GM12878 (cell line): ENCODE measurements around the gene RHBDF2. TPM values are rescaled to one million over a fixed set of nuclear protein-coding genes. Genes with fewer than 3 reads are reported as not detected.

Experiments
- ATAC-seq: fragments of 200-7000 bp; cut with Tn5 transposase; 3 replicates; pipeline ENCODE4 v1.9.1; 2020; ENCODE audit warnings: mild to moderate bottlenecking, moderate library complexity
- BruUV-seq: library from RNA; stranded (reverse); fragments of 400-500 nt; replicated peaks from 2 replicates; lab custom pipeline; 2021; lab: Mats Ljungman, UMichigan
- CTCF ChIA-PET: fragments of 300-600 bp; sonication (Branson Sonifier 250); formaldehyde crosslinking; extraction: SDS; loops from one replicate; lab custom pipeline; 2021; ENCODE audit warnings: inconsistent platforms; lab: Yijun Ruan, JAX
- POLR2A ChIA-PET: fragments of 350-600 bp; formaldehyde crosslinking; extraction: SDS; loops from one replicate; lab custom pipeline; 2021; ENCODE audit warnings: inconsistent platforms; lab: Charles Lee
- RAD21 ChIA-PET: fragments of 300-600 bp; sonication (Branson Sonifier 250); formaldehyde crosslinking; loops from one replicate; lab custom pipeline; 2023; ENCODE audit warnings: antibody characterized with exemption; ENCODE audit not compliant: unreplicated experiment; lab: Charles Lee
- SMC1A ChIA-PET: fragments of 300-600 bp; sonication (Branson Sonifier 250); formaldehyde crosslinking; loops from one replicate; lab custom pipeline; 2023; ENCODE audit not compliant: unreplicated experiment, uncharacterized antibody; lab: Charles Lee
- DNase-seq: peaks from one replicate; pipeline ENCODE4 v3.0.0-alpha.2; 2011; ENCODE audit warnings: low read depth, low spot score
- FAIRE-seq: peaks from 3 replicates; lab custom pipeline; 2011; peaks lifted over from hg19 to GRCh38; lab: Jason Lieb, UNC
- H2AFZ ChIP-seq: 2 replicates; pipeline ENCODE4 v1.6.0; 2011; ENCODE audit warnings: low read depth, low read length, control low read depth; ENCODE audit not compliant: control insufficient read depth
- H3K27ac ChIP-seq: 2 replicates; pipeline ENCODE4 v1.5.1; 2011; ENCODE audit warnings: control low read depth; ENCODE audit not compliant: control insufficient read depth, insufficient read depth
- H3K27me3 ChIP-seq, 2 experiments: replicated peaks in 1 of 2; 2 replicates each; pipeline versions ENCODE4 v1.6.0 to v1.6.1; 2011; ENCODE audit warnings: low read length in 1 of 2; ENCODE audit not compliant: control insufficient read depth in 2 of 2, insufficient read depth in 2 of 2
- H3K36me3 ChIP-seq, 2 experiments: 2 replicates each; pipeline ENCODE4 v1.5.1; 2011; ENCODE audit warnings: low read length in 1 of 2; ENCODE audit not compliant: control insufficient read depth in 2 of 2, insufficient read depth in 2 of 2
- H3K4me1 ChIP-seq: 2 replicates; pipeline ENCODE4 v1.6.1; 2011; ENCODE audit warnings: mild to moderate bottlenecking, low read length, moderate library complexity, mixed read lengths; ENCODE audit not compliant: control insufficient read depth, insufficient read depth
- H3K4me2 ChIP-seq: 2 replicates; pipeline ENCODE4 v1.6.0; 2011; ENCODE audit warnings: control low read depth; ENCODE audit not compliant: control insufficient read depth, insufficient read depth
- H3K4me3 ChIP-seq: fragments of 200-600 bp; sonication (generic); 2 replicates; pipeline ENCODE4 v1.5.1; 2016
- H3K79me2 ChIP-seq: 2 replicates; pipeline ENCODE4 v1.6.0; 2011; ENCODE audit warnings: low read length; ENCODE audit not compliant: control insufficient read depth, insufficient read depth
- H3K9ac ChIP-seq: 2 replicates; pipeline ENCODE4 v1.8.0; 2011; ENCODE audit warnings: low read length, control low read depth, mixed read lengths; ENCODE audit not compliant: control insufficient read depth, insufficient read depth
- H3K9me3 ChIP-seq: replicated peaks from 3 replicates; pipeline ENCODE4 v1.5.1; 2011; ENCODE audit warnings: mild to moderate bottlenecking, low read length; ENCODE audit not compliant: control insufficient read depth, insufficient read depth
- H4K20me1 ChIP-seq: 2 replicates; pipeline ENCODE4 v1.6.0; 2011; ENCODE audit not compliant: control insufficient read depth, insufficient read depth
- BCL11A ChIP-seq: IDR thresholded peaks from 2 replicates; pipeline ENCODE4 v1.6.1; 2011; ENCODE audit warnings: low read depth, low read length
- ETV6 ChIP-seq, 2 experiments: fragments of 450-650 bp in 1 of 2; IDR thresholded peaks in 1 of 2; conservative IDR thresholded peaks in 1 of 2; 2 replicates each; pipeline ENCODE4 v1.6.1; 2014; ENCODE audit warnings: antibody characterized with exemption in 1 of 2, borderline replicate concordance in 1 of 2, low read depth in 1 of 2, mild to moderate bottlenecking in 1 of 2, moderate library complexity in 1 of 2
- FOXK2 ChIP-seq: fragments of 450-650 bp; IDR thresholded peaks from 2 replicates; pipeline ENCODE4 v1.6.1; 2017; ENCODE audit warnings: mild to moderate bottlenecking, moderate library complexity
- FOXM1 ChIP-seq: IDR thresholded peaks from 2 replicates; pipeline ENCODE4 v1.6.1; 2012; ENCODE audit warnings: low read depth, mild to moderate bottlenecking, inconsistent platforms, low read length, moderate library complexity
- KAT2A ChIP-seq: conservative IDR thresholded peaks from 2 replicates; pipeline ENCODE4 v1.6.1; 2011; ENCODE audit warnings: low read depth, low read length; ENCODE audit not compliant: control insufficient read depth
- MXI1 ChIP-seq: fragments of 150-350 bp; IDR thresholded peaks from 2 replicates; pipeline ENCODE4 v1.6.1; 2011; ENCODE audit warnings: low read depth, mild to moderate bottlenecking, inconsistent platforms, low read length, improper control_type of control experiment
- POLR2AphosphoS2 ChIP-seq: IDR thresholded peaks from 2 replicates; pipeline ENCODE4 v1.6.1; 2011; ENCODE audit warnings: low read depth, mild to moderate bottlenecking, low read length, improper control_type of control experiment, moderate library complexity
- POLR2AphosphoS5 ChIP-seq: IDR thresholded peaks from 2 replicates; pipeline ENCODE4 v1.6.1; 2011; ENCODE audit warnings: mild to moderate bottlenecking, low read length, inconsistent platforms
- RB1 ChIP-seq: fragments of 450-650 bp; formaldehyde crosslinking; IDR thresholded peaks from 2 replicates; pipeline ENCODE4 v1.6.1; 2017; ENCODE audit warnings: mild to moderate bottlenecking, borderline replicate concordance
- SMAD5 ChIP-seq: IDR thresholded peaks from 2 replicates; pipeline ENCODE4 v1.6.1; 2016; ENCODE audit warnings: antibody characterized with exemption, low read depth
- TAF1 ChIP-seq: IDR thresholded peaks from 2 replicates; pipeline ENCODE4 v1.6.1; 2011; ENCODE audit warnings: mild to moderate bottlenecking, low read depth, low read length, borderline replicate concordance
- WGBS: methylation state at CpG from one replicate; pipeline ENCODE4 v1.1.6; 2016; ENCODE audit warnings: low lambda C conversion rate; ENCODE audit not compliant: insufficient replicate concordance, insufficient coverage; ENCODE audit errors: missing lambda C conversion rate; 5-methylcytosine and 5-hydroxymethylcytosine counted together
- in situ Hi-C: fragments of 300-500 bp; cut with MboI; formaldehyde crosslinking; loops from 9 replicates; pipeline ENCODE4 v1.14.3; 2018; ENCODE audit warnings: mixed read lengths
- intact Hi-C: fragments of 100-400 bp; cut with micrococcal nuclease; formaldehyde crosslinking; loops from one replicate; pipeline ENCODE4 v1.14.2; 2022; ENCODE audit not compliant: unreplicated experiment
- polyA plus RNA-seq, 11 experiments: library from polyadenylated mRNA; depleted of rRNA in 4 of 11; unstranded in 6 of 11; stranded (reverse) in 5 of 11; fragments of >200 nt; fragmentation: Nextera tagmentation in 4 of 11; fragmentation: Illumina TruSeq in 1 of 11; extraction: Ambion mirVana in 4 of 11; extraction: Trizol in 1 of 11; gene quantifications; 1 replicate in 1 of 11; 2 replicates in 10 of 11; pipeline versions ENCODE4 v1.2.1 to v1.2.3, GENCODE V29; 2011 to 2016; ENCODE audit warnings: inconsistent platforms in 2 of 11, missing spikeins in 2 of 11, low read depth in 1 of 11
- total RNA-seq, 4 experiments: library from RNA; depleted of rRNA in 3 of 4; stranded (reverse); fragments of >200 nt in 3 of 4; fragmentation: Illumina TruSeq in 1 of 4; extraction: Trizol in 1 of 4; gene quantifications; 2 replicates each; pipeline versions ENCODE4 v1.2.1 to v1.2.3, GENCODE V29; 2013 to 2021
- TF ChIP-seq, protein P1 (sequence below): fragments of 450-650 bp; IDR thresholded peaks from 2 replicates; pipeline ENCODE4 v1.6.1; 2016; ENCODE audit warnings: mild to moderate bottlenecking
- TF ChIP-seq, protein P2 (sequence below): fragments of 450-650 bp; formaldehyde crosslinking; IDR thresholded peaks from 2 replicates; pipeline ENCODE4 v1.4.0; 2022; ENCODE audit warnings: mild to moderate bottlenecking, moderate library complexity
- TF ChIP-seq, protein P3 (sequence below): fragments of 450-650 bp; IDR thresholded peaks from 2 replicates; pipeline ENCODE4 v1.6.1; 2017; ENCODE audit warnings: borderline replicate concordance
- TF ChIP-seq, protein P4 (sequence below): fragments of 150-350 bp; IDR thresholded peaks from 2 replicates; pipeline ENCODE4 v1.6.1; 2014; ENCODE audit warnings: mild to moderate bottlenecking, low read depth, low read length

RHBDF2 gene
- total and polyA plus RNA-seq, 10 of the 15 experiments (the other 5 are each of a cell fraction or from before 2014, with no cell fraction given): 0.97 to 43.0 (median 18.7) TPM

DNA sequence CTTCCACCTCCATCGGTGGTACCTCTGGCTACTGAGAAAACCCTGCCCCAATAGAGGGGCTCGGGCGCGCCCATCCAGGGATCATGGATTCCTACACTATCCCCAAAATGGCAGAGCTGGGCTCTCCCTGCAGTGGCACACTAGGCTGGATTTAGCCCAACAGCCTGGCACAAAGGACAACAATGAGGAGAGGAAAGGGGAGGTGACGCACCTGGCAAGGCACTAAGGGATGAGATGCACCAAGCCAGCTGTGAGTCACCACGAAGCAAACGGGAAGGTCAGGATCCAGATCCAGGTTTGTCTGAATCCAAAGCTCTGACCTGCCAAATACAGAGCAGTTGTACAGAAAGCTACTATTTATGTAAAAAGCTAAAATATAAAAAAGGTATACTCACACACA is 66.4 kb downstream of the RHBDF2 start:
- Histone ChIP-seq H4K20me1 (no peaks in the 10 kb centered on the region), H3K27me3 (no peaks in the 10 kb centered on the region), H2AFZ (no peak overlapping the region), H3K4me2 (no peak overlapping the region), H3K9me3 (no peaks in the 10 kb centered on the region), H3K27ac (no peak overlapping the region), H3K4me1 (no peaks in the 10 kb centered on the region), H3K4me3 (no peak overlapping the region)
- in situ Hi-C loops (no loop called here), intact Hi-C loops (no loop called here)
- ChIA-PET POLR2A (interaction anchor here (0.6 to 1.0 kb wide), 3 partner anchors 10 to 766 kb away, joined by 3 to 4 read pairs (median 3); partner anchors contain the start of gene SPHK1), SMC1A (interaction anchor here (1.1 to 2.4 kb wide), 2 partner anchors 23 to 37 kb away, joined by 3 to 9 read pairs; no protein-coding TSS in a partner anchor)
- ATAC-seq: no peak
- WGBS: 99% methylated on average over 7 of the region's 7 CpGs
- TF ChIP-seq FOXM1 (no peak), BCL11A (no peak), TAF1 (no peak), POLR2AphosphoS5 (no peak), SMAD5 (no peak), POLR2AphosphoS2 (no peak), MXI1 (no peak), FOXK2 (no peak), ETV6 (conservative IDR thresholded peaks at IDR 0.05 in 1 of 2, IDR thresholded peaks at IDR 0.05 in 1 of 2; ENCODE audit: borderline replicate concordance in 1 of 2, low read depth in 1 of 2) (no peak), KAT2A (no peak), RB1 (no peak)
- TF ChIP-seq, protein P1, sequence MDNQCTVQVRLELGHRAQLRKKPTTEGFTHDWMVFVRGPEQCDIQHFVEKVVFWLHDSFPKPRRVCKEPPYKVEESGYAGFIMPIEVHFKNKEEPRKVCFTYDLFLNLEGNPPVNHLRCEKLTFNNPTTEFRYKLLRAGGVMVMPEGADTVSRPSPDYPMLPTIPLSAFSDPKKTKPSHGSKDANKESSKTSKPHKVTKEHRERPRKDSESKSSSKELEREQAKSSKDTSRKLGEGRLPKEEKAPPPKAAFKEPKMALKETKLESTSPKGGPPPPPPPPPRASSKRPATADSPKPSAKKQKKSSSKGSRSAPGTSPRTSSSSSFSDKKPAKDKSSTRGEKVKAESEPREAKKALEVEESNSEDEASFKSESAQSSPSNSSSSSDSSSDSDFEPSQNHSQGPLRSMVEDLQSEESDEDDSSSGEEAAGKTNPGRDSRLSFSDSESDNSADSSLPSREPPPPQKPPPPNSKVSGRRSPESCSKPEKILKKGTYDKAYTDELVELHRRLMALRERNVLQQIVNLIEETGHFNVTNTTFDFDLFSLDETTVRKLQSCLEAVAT: no peak
- TF ChIP-seq, protein P2, sequence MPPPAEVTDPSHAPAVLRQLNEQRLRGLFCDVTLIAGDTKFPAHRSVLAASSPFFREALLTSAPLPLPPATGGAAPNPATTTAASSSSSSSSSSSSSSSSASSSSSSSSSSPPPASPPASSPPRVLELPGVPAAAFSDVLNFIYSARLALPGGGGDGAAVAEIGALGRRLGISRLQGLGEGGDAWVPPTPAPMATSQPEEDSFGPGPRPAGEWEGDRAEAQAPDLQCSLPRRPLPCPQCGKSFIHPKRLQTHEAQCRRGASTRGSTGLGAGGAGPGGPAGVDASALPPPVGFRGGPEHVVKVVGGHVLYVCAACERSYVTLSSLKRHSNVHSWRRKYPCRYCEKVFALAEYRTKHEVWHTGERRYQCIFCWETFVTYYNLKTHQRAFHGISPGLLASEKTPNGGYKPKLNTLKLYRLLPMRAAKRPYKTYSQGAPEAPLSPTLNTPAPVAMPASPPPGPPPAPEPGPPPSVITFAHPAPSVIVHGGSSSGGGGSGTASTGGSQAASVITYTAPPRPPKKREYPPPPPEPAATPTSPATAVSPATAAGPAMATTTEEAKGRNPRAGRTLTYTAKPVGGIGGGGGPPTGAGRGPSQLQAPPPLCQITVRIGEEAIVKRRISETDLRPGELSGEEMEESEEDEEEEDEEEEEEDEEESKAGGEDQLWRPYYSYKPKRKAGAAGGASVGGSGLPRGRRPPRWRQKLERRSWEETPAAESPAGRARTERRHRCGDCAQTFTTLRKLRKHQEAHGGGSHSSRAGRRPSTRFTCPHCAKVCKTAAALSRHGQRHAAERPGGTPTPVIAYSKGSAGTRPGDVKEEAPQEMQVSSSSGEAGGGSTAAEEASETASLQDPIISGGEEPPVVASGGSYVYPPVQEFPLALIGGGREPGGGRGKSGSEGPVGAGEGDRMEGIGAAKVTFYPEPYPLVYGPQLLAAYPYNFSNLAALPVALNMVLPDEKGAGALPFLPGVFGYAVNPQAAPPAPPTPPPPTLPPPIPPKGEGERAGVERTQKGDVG: no peak
- TF ChIP-seq, protein P3, sequence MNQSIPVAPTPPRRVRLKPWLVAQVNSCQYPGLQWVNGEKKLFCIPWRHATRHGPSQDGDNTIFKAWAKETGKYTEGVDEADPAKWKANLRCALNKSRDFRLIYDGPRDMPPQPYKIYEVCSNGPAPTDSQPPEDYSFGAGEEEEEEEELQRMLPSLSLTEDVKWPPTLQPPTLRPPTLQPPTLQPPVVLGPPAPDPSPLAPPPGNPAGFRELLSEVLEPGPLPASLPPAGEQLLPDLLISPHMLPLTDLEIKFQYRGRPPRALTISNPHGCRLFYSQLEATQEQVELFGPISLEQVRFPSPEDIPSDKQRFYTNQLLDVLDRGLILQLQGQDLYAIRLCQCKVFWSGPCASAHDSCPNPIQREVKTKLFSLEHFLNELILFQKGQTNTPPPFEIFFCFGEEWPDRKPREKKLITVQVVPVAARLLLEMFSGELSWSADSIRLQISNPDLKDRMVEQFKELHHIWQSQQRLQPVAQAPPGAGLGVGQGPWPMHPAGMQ: no peak
- TF ChIP-seq, protein P4, sequence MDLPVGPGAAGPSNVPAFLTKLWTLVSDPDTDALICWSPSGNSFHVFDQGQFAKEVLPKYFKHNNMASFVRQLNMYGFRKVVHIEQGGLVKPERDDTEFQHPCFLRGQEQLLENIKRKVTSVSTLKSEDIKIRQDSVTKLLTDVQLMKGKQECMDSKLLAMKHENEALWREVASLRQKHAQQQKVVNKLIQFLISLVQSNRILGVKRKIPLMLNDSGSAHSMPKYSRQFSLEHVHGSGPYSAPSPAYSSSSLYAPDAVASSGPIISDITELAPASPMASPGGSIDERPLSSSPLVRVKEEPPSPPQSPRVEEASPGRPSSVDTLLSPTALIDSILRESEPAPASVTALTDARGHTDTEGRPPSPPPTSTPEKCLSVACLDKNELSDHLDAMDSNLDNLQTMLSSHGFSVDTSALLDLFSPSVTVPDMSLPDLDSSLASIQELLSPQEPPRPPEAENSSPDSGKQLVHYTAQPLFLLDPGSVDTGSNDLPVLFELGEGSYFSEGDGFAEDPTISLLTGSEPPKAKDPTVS: no peak
- TF ChIP-seq, all 136 proteins: peak for 0
- RAD21 ChIA-PET: no interaction called here
- H3K36me3 ChIP-seq: peaks cover 2 to 3% of the 10 kb centered on the region in 2 experiments; a peak in 2 of 4 replicates
- FAIRE-seq (no peak), DNase-seq (no peak)
- H3K79me2 ChIP-seq: peaks cover 41% of the 10 kb centered on the region
- no peak overlapping the region for H3K9ac ChIP-seq
- no TSS peak for BruUV-seq
- CTCF ChIA-PET: interaction anchor here (1.1 to 1.5 kb wide), 7 partner anchors 9 to 89 kb away, joined by 3 to 6 read pairs (median 3); no protein-coding TSS in a partner anchor
